Raji (cell line): ENCODE measurements around the gene TAP2.

ENCODE experiments used
- POLR2A ChIP-seq: IDR thresholded peaks from 2 replicates; pipeline ENCODE4 v1.6.1; 2011; ENCODE audit warnings: low read depth, low read length, control low read depth; ENCODE audit not compliant: insufficient read depth

The TAP2 gene

DNA sequence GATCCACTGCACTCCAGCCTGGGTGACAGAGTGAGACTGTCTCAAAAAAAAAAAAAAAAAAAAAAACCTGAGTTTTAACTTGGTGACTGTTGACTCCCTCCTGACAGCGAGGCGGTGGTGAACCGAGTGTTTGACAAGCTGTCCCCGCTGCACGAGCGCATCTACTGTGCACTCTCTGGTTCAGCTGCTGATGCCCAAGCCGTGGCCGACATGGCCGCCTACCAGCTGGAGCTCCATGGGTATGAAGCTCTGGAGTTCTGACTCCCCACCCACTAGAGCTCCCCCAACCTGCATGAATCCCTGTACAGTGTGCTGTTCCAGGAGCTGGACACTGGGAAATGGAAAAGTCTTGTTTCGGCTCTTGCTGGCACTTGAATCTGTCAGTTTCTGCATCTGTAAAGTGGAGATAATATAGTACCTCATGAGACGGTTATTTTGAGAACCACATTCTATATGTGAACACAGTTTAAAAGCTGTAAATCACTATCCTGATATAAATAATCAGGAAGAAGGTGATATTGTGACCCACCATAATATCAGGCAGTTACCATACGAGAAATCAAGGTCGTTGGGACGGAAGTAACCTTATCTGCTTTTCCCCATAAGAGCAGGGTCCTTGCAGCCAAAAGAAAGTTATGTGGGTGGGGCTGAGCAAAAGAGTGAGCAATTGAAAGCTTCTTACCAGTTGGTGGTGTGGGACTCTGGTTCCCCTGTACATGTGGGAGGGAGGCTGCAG is 18.8 kb upstream of the TAP2 start:
- TF ChIP-seq POLR2A, result no peak

DNA sequence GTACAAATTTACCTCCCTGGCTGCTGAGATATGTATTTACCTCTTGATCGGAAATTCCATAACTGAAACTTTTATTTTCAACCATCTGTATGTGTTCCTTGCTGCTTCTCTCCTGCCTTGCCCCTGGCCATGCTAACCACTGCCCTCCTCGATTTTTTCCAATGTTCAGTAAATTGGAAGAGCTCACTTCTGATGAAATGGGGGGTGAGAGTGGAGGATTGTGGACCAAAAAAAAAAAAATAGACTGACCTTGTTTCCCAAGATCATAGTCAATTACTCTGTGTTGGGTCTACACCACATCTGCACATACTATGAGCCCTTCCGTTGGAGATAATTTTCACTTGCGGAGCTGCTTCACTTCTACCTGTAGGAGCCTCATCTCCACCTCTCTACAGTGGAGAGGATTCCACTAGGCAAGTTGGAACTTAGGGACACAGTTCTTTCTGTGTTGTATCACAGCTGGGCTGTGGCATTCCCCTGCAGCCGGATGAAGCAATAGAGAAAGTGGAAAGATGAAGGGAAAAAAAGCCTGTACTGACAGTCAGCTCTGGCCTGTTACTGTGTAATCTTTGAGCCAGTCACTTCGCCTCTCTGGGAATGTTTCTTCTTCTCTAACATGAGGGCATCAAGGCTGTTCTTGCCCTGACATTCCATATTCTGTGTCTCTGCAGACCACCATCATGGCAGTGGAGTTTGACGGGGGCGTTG is 17.1 kb upstream of the TAP2 start:
- no peak for TF ChIP-seq POLR2A

DNA sequence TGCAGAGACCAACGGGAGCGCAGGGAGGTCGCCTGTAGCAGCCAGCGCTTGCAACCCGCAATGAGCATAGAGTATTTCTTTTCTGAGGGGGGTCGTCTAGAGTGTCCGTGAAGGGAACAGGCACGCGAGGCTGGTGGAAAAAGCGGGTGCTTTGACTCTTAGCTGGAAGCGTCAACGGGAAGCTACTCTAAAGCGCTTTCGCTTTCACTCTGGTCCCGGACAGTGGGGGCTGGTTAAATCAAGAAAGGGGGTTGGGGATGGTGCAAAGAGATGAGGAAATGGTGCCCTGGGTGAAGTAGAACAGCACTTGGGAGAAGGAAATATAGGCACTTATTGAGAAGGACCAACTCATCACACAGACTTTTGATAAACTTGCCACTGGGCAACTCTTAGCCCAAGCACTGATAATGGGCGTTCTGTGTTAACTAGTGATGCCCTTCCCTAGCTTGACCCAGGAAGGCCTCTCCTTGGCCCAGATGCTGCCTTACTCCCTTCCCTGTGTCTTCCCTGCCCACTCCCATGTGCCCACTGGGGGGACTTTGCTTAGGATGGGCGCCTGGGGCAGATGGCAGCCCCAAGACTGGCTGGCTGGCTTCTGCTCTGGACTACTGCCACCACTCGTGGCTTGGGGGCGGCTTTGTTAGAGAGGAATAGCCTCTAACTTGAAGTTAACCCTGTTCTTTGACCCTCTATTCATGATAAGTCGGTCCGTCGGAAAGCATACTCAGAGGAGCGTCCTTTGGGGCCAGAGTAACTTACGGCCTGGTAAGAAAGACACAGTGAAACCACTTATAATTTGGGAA is 16.0 kb upstream of the TAP2 start:
- no peak; the same call in 1 of the 2 replicates for TF ChIP-seq POLR2A

DNA sequence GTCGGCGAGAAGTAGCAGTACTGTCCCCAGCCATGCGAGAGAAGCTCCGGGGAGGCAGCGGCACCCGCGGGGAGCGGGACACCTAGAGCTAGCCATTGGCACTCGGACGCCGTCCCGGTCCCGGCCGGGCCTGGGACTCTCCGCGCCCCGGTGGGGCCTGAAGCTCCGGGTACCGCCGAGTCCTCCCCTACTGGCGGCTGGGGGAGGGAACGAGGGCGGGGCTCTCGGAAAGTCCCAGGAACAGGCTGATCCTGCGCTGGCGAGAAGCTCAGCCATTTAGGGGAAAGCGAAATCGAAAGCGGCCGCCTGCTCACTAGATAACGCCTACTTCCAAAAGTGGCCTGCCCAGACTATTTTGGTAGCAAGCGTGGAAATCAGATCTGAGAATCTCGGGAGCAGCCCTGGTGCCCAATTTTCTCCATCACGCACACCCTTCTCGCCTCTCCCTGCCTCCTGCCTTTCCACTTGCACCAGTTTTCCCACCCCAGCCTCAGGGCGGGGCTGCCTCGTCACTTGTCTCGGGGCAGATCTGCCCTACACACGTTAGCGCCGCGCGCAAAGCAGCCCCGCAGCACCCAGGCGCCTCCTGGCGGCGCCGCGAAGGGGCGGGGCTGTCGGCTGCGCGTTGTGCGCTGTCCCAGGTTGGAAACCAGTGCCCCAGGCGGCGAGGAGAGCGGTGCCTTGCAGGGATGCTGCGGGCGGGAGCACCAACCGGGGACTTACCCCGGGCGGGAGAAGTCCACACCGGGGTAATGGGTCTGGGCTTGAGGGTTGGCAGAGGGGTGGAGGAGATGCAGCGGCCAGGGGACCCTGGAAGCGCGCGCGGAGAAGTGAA is 15.2 kb upstream of the TAP2 start, which contains the start of the genes PSMB9 and TAP1:
PSMB9 (plus strand) TSS at position 652 of the 835 bp plus-strand sequence; CDS start at position 690, 38 bp downstream.
TAP1 (minus strand) TSS at position 164 of the 835 bp plus-strand sequence; CDS start at position 96, 68 bp downstream.
- TF ChIP-seq POLR2A, result peak; percentile 76

DNA sequence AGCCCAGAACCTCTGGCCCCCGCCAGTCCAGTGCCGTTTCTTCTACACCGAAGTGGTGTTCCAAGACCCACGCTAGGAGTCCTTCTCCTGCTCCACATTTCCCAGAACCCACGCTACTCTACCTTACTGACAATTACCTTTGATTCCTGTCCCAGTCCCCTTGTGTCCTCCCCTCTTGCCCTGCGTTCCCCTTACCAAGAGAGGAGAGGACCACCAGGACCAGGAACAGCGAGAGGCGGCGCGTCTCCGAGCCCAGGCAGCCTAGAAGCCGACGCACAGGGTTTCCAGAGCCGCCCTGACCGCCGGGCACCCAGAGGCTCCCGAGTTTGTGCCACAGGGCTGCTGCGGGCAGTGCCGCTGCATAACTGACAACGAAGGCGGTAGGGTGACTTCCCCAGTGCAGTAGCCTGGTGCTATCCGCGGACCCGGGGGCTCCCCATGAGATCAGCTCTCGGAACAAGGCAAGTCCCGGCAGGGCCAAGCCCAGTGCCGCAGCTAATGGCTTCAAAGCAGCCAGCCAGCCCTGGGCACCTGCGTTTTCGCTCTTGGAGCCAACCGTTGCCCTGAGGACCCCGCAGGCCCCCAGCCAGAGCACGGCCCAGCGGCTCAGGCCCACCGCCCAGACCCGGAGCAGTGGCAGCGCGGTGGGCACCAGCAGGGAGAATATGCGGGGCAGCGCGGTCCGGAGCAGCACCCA is 14.5 kb upstream of the TAP2 start:
- TF ChIP-seq POLR2A, result no peak

DNA sequence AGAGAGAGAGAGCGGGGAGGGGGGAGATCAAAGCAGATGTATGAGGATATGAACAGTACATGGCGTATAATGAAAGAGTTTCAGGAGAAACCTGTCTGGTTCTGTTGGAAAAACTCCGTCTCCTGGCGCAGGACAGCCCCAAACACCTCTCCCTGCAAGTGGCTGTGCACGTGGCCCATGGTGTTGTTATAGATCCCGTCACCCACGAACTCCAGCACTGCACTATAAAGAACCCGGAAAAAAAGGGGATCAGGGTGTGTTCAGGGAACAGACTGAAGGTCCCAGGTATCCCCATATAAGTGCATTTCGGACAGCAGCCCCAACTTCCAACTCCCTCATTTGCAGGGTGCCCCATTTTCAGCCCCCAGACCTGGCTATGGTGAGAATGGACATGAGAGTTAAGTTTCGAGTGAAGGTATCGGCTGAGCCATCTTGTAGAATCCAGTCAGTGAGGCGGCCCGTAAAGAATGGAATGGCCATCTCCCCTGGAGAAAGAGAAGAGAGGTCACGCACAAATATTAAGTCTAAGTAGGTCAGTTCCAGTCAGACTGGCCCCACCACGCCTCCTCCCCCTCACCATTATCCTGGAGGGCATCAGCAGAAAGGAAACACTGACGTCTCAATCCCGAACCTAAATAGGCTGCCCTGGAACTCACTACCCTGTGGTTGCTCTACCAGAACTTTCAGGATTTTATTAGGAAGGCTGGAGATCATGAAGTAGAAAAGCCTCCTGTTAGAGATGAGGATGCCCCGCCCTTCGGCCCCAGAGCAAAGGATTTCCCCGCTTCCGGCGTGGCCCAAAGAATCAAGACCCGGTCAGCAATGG is 13.7 kb upstream of the TAP2 start:
- TF ChIP-seq POLR2A, result no peak

DNA sequence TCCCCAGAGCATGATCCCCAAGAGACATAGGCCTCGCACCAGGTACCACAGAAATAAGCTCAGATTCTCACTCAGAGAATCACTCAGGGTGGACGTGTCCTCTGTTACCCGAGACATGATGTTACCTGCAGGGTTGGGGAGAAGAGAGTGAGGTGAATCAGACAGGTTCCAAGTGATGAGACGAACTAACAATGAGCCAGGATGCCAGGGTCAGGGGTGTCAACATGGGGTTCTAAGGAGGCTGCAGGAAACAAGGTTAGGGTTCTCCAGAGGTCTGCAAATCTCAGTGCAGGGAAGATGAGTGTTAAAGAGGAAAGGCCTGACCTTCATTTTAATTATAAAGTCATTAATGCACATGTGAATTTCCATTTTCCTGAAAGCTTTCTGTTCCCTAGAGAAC is 12.5 kb upstream of the TAP2 start:
- TF ChIP-seq POLR2A, result no peak

DNA sequence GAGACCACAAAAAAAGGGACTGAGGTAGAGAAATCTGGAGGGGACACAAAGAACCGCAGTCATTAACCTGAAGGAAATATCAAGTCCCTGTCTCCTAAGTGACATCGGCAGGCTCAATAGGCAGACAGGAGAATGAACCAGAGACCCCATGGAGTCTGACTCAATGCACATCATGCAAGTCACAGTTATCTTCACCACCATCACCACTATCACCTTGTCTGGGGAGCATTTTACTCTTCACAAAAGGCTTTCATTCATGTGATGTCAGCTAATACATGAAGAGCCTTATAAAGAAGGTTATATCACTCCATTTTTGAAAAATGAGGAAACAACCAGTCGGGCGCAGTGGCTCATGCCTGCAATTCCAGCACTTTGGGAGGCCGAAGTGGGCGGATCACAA is 10.6 kb upstream of the TAP2 start:
- no peak for TF ChIP-seq POLR2A

DNA sequence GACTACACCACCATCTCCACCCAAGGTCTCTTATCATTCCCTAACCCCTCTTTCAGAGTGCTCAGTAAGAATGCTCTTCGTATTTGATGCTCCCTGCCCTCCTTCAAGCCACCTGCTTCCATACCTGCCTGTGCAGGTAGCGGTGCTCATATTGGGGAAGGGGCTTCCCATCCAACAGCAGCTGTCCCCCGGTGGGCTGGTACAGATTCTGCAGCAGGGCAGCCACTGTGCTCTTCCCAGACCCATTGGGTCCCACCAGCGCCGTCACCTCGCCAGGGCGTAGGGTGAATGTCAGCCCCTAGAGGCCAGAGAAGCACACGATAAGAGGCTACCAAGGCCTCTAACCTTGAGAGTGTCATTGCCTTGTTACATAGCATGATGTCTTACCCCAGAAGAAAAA is 9.3 kb upstream of the TAP2 start:
- no peak for TF ChIP-seq POLR2A

DNA sequence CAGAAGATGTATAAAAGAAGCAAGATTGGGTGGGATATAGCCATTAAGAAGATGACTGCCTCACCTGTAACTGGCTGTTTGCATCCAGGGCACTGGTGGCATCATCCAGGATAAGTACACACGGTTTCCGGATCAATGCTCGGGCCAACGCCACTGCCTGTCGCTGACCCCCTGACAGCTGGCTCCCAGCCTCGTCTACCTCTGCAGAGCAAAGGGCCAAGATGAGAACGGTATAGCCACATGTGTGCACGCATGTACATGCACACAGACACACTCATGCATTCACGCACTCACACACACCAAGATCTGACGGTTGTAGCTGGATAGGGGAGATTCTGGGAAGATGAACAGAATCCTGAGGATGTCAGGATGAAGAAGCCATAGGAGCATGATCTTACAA is 8.5 kb upstream of the TAP2 start:
- no peak for TF ChIP-seq POLR2A

DNA sequence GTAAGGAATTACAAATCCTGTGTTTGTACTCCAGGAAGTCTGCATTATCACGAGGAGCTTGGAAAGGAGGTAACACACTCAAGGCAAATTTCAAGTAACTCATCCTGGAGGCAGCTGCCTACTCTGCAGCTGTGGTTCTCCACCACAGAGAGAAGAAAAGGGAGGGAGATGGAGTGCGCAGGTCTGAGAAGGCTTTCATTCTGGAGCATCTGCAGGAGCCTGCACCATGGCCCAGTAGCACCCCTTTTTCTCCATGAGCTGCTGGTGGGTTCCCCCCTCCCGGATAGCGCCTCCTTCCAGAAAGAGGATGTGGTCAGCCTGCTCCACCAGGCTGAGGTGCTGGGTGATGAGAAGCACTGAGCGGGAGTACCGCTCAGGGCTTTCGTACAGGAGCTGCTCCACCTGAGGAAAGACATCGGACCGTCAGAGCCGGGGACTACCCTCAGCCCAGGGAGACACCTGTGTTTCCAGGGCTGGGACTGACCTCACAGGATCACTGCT is 6.9 kb upstream of the TAP2 start:
- peak; percentile 10; the same call in 1 of the 2 replicates for TF ChIP-seq POLR2A

DNA sequence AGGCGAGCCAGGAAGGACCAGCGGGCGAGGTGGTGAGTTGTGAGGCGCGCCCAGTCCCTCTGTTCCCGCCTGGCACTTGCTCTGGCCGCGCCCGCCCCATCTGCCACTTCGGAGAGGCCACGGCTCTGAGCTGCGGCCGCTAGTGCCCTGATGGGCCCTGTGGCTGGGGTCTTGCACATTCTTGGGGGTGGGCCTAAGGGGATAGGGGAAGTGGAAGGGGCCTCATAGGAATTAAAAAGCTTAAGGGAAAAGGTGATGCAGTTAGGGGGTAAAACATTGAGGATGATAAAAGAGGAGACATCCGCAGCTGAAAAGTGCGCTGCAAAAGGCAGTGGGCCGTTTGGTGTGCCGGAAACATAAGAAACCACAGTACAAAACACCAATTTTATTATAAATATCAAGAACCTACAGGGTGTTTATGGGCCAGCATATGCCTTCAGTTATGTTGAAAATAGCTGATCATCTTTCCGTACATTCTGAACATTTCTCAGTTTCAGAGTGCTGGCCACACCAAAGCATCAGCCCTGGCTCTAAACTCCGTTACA is 6.4 kb upstream of the TAP2 start:
- TF ChIP-seq POLR2A, result no peak; the same call in 1 of the 2 replicates
